HG03097 (cell line): ENCODE data around the gene RCE1.
"Not testable (repeated sequence)": the region's sequence is repeated elsewhere in the genome, so short reads cannot be mapped to it uniquely, and the experiment has no call there.

ENCODE experiments used
- ATAC-seq: cut with Tn5 transposase; IDR thresholded peaks from one replicate; pipeline ENCODE4 v1.9.1; 2021; ENCODE audit not compliant: unreplicated experiment, low FRiP score

The RCE1 gene

GRCh38 chr11:66842896-66843775, at the start of gene RCE1:
Gene RCE1, plus strand, starts transcription at chr11:66843441. Its CDS starts 15 bp downstream, at chr11:66843456.
- peak; percentile 77 for ATAC-seq

- ATAC-seq: not testable (repeated sequence)
Observed at GRCh38 chr11:66799815-66800214, 43.4 kb upstream of the RCE1 start.

GRCh38 chr11:66800720-66801428, 42.4 kb upstream of the RCE1 start:
- ATAC-seq: no peak

- no peak for ATAC-seq
Observed at GRCh38 chr11:66809592-66809991, 33.6 kb upstream of the RCE1 start.

- ATAC-seq: no peak
Observed at GRCh38 chr11:66810576-66811185, 32.6 kb upstream of the RCE1 start.

GRCh38 chr11:66814678-66815077, 28.6 kb upstream of the RCE1 start:
- ATAC-seq: no peak

- ATAC-seq: no peak
Observed at GRCh38 chr11:66815646-66816045, 27.6 kb upstream of the RCE1 start.

- ATAC-seq: no peak
Observed at GRCh38 chr11:66818231-66818955, 24.8 kb upstream of the RCE1 start.

- no peak for ATAC-seq
Observed at GRCh38 chr11:66820381-66820780, 22.9 kb upstream of the RCE1 start.

- no peak for ATAC-seq
Observed at GRCh38 chr11:66820901-66821300, 22.3 kb upstream of the RCE1 start.

GRCh38 chr11:66823700-66824099, 19.5 kb upstream of the RCE1 start:
- no peak for ATAC-seq

- not testable (repeated sequence) for ATAC-seq
Observed at GRCh38 chr11:66824573-66824972, 18.7 kb upstream of the RCE1 start.

GRCh38 chr11:66834539-66834845, 8.7 kb upstream of the RCE1 start:
- no peak for ATAC-seq

GRCh38 chr11:66834943-66835342, 8.3 kb upstream of the RCE1 start:
- no peak for ATAC-seq

GRCh38 chr11:66835768-66836405, 7.4 kb upstream of the RCE1 start:
- ATAC-seq: no peak

GRCh38 chr11:66840317-66841091, 2.7 kb upstream of the RCE1 start:
- no peak for ATAC-seq

- no peak for ATAC-seq
Observed at GRCh38 chr11:66841861-66842260, 1.4 kb upstream of the RCE1 start.

GRCh38 chr11:66842501-66842895, 743 bp upstream of the RCE1 start:
- ATAC-seq: no peak

- peak; percentile 8 for ATAC-seq
Observed at GRCh38 chr11:66843776-66844495, 695 bp downstream of the RCE1 start.
